Measurements from ENCODE around the gene ASIC2.

ASIC2 gene

GRCh38 chr17:33292981-33293867, at the start of gene ASIC2:
ASIC2 (minus strand) TSS chr17:33293295.
- no peak for DNase-seq (ENCODE audit: low read depth in 2 of 2)

- DNase-seq (ENCODE audit: low read depth in 2 of 2), result no peak
Measured at GRCh38 chr17:33342025-33342424, 48.9 kb upstream of the ASIC2 start.

GRCh38 chr17:33338242-33338641, 45.1 kb upstream of the ASIC2 start:
- DNase-seq (ENCODE audit: low read depth in 2 of 2), result no peak

DNA sequence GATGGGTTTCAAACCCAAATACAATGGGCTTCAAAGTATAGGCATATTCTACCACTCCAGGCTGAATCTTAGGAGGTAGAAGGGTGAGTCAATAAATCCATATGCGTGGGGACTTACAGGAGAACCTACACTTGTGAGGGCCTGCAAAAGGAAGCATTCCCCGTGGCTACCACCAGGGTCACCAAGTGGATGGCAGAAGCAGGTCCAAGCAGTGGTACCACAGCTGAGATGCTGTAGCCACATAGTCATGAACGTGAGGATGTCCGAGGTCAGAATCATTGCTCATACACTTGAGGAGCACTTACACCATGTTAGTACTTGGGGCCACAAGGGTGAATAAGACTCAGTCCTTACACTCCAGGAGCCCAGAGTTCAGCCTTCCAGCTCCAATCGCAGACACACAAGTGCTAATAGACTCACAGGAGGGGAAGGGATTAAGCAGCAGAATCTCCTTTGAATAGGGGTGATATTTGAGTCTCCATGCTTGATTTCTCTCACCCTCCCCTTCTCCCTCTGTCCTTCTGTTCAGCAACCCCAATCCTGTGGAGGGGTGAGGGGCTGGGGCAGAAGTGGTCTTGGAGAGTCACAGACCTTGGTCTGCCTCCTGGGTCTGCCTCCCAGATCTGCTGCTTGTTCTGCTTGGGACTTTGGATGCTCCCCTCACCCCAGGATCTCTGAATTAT, 42.5 kb upstream of the ASIC2 start:
- DNase-seq (ENCODE audit: low read depth in 2 of 2), result no peak

- no peak for DNase-seq (ENCODE audit: low read depth in 2 of 2)
Measured at GRCh38 chr17:33334703-33335102, 41.6 kb upstream of the ASIC2 start.

DNA sequence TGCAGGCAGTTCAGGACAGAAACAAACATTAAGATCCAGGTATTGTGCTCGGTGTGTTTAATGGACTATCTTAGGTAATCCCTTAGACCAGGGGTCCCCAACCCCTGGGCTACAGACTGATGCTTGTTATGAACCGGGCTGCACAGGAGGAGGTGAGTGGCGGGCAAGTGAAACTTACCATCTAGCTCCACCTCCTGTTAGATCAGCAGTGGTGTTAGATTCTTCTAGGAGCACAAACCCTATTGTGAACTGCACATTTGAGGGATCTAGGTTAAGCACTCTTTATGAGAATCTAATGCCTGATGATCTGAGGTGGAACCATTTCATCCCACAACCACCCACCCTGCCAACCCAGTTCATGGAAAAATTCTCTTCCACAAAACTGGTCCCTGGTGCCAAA, 37.8 kb upstream of the ASIC2 start:
- DNase-seq (ENCODE audit: low read depth in 2 of 2), result no peak

GRCh38 chr17:33328129-33328528, 35.0 kb upstream of the ASIC2 start:
- no peak for DNase-seq (ENCODE audit: low read depth in 2 of 2)

DNA sequence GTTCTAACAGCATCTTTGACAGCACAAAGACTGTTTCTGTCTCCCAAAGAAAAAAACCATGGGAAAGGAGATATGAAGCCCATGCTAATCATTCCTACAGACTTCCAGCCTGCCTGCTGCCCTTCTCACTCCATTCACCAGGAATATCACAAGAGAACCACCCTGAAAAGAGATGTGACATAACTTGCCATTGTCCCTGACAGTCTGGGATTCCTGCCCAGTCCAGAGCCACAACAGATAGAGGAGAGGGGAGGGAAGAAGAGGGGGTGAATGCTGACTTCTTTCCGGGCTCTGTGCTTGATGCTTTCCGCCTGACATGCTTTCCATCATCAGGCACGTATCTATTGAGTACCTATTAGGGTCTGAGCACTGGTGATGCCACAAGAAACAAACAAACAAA, 31.6 kb upstream of the ASIC2 start:
- DNase-seq (ENCODE audit: low read depth in 2 of 2), result no peak

DNA sequence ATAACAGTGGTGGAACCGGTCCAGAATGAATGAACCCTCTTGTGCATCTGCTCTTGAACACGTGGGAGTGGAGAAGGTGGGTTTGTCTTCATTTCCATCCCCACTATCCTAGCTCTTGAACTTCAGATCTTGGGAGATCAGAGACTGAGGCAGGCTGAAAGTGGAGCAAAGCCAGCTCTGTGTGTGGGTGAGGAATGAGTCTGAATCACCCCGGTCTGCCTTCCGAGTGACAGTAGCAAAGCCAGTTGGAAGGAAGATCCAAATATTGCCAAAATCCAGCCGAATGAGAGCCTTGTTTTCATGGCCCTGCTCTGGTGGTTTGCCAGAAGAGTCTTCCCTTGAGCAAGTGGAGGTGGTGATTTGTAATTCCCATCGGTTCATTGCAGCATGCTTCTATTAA, 29.0 kb upstream of the ASIC2 start:
- no peak for DNase-seq (ENCODE audit: low read depth in 2 of 2)

DNA sequence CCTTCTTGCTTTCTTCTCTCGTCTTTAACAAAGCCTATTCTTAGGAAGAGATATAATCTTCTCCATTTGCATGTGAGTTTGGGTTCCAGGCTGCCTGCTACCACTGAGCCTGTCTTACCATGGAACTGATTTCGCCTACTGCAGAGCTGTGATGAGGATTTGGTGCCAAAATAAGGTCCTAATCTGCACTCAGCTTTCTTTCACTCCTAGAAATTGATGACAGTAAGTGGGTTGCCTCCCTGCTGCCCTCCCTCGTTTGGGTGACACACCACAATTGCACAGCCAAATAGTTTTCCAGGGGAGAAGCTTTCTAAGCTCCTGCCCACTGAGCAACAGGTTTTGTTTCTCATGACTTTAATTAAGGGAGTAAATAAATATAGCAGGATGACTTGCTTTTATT, 25.1 kb upstream of the ASIC2 start:
- DNase-seq (ENCODE audit: low read depth in 2 of 2), result no peak

GRCh38 chr17:33316746-33317145, 23.7 kb upstream of the ASIC2 start:
- no peak for DNase-seq (ENCODE audit: low read depth in 2 of 2)

GRCh38 chr17:33310296-33310695, 17.2 kb upstream of the ASIC2 start:
- DNase-seq (ENCODE audit: low read depth in 2 of 2), result no peak

DNA sequence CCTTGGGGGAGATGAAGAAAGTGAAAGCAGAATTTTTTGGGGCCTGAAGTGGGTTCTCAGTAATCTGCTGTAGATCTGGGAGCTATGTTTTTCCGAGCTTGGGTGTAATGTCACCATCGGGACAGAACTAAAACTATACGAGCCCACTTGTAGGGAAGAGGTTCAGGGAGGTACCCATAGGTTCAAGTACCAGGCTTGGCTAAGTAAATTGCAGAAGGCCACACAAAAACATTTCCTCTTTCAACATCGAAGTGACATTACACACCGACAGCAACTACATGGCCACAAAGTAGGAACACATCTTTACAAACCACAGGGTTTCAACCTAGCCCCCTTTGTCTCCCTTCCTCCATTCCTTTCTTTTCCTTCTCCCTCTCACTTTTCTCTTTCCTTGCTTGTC, 10.2 kb upstream of the ASIC2 start:
- no peak for DNase-seq (ENCODE audit: low read depth in 2 of 2)

DNA sequence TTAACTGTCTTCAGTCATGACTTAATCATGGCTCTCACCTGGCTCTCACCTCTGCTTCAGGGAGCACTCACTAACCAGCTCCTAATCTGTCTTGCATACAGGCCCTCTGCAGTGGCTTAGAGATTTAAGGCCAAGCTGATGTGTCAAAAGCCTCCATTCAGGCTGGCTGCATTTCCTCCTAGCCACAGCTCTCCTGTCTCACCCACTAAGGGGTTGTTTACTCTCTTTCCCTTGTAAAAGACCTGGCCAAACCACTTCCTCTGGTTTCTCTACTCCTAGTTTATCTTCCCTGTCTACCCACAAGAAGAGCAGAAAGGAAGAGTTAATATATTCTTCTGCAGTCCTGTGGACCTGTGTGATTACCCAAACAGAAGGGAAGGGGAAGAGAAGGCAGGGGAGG, 9.3 kb upstream of the ASIC2 start:
- no peak for DNase-seq (ENCODE audit: low read depth in 2 of 2)

DNA sequence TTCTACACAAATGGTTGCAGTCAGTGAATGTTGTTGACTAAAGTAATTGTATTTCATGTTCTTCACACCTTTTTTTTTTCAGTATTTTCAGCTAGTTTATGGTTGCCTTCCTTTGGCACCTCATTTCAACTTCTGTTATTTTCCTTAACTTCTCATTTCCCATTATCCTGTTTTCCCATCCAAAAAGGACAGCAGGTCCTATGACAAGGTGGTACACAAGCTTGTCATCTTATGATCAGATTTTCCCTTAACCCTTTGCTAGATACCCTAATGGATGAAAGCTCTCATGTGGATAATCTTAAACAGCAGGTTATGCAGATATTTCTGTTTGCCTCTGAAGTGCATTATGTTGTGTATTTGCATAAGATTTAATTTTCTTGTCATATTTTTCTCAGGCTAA, 7.1 kb upstream of the ASIC2 start:
- DNase-seq (ENCODE audit: low read depth in 2 of 2), result no peak

DNA sequence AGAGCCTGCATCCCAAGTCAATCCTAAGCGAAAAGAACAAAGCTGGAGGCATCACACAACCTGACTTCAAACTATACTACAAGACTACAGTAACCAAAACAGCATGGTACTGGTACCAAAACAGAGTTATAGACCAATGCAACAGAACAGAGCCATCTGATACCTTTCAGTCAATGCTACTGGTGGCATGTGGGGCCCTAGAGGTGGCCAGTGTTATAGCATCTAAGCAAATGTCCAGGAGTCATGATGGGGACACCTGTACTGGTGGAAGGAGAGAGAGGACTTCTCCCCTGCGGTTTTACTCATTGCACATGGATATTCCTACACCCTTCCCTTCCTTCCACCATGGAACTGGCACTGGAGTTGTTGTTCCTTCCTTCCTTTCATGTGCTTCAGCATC, 6.0 kb upstream of the ASIC2 start:
- DNase-seq (ENCODE audit: low read depth in 2 of 2), result no peak

DNA sequence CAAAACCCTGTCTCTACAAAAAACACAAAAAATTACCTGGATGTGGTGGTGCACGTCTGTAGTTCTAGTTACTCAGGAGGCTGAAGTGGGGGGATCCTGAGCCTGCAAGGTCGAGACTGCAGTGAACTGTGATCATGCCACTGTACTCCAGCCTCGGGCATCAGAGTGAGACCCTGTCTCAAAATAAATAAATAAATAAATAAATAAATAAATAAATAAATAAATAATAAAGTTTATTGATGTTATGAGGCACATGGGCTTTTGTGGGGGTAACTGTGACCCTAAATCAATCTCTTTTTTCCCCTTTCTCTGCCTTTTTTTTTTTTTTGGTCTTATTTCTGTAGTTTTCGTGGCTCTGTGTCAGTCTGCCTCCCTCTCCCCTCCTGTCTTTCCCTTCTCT, 4.5 kb upstream of the ASIC2 start:
- DNase-seq (ENCODE audit: low read depth in 2 of 2), result no peak

DNA sequence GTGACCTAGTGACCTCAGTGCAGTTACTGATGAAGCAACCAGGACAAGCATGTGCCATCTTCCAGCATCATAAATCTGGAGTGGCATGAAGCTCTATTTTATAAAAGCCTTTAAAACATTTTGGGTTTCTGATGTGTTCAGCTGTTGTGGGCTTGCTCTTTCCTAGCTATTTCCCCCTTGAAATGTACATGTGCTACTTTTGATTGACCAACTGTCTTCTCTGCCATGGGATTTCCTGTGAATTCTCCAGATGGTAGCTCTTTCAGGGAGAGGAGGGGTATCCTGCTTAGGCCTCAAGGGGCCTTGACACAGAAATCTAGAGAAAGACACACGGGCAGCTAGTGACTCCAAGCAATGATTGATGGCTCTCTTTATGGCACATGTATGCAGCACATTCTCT, 1.9 kb upstream of the ASIC2 start:
- no peak for DNase-seq (ENCODE audit: low read depth in 2 of 2)

DNA sequence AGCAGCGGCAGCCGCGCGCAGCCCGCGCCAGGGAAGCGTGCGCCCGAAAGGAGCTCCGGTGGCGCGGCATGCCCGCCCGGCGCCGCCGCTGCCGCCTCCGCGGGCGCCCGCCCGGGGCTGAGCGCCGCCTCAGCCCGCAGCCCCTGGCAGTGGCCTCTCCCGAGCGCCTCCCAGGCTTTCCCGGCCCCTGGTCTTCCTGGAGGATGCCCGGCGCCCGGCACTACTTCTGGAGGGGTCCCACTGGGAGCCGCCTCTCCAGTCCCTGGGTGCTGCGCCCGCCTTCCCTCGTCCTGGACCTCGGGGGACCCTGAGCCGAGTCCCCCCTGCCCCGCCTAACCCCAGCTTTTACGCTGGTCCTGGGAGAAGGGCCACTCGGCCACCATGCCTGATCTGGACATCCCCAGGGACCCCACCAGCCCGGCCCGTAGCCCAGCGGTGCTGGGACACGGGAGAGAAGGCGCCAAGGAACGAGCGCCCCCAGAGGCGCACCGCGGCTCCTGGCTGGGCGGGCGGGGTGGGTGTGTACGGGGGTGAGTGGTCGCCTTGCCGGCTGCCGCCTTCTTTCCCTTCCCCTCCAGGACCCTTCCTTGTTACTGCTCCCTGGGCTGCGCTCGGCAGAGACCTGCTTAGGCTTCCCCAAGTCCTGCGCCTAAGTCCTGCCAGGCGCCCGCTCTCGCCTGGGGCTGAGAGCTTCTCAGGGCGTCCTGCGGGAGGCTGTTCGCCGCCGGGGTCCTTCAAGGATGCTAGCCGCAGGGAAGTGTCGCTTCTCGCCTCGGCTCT, 704 bp downstream of the ASIC2 start:
- no peak for DNase-seq (ENCODE audit: low read depth in 2 of 2)

GRCh38 chr17:33291248-33292200, 1.6 kb downstream of the ASIC2 start:
- no peak for DNase-seq (ENCODE audit: low read depth in 2 of 2)

DNA sequence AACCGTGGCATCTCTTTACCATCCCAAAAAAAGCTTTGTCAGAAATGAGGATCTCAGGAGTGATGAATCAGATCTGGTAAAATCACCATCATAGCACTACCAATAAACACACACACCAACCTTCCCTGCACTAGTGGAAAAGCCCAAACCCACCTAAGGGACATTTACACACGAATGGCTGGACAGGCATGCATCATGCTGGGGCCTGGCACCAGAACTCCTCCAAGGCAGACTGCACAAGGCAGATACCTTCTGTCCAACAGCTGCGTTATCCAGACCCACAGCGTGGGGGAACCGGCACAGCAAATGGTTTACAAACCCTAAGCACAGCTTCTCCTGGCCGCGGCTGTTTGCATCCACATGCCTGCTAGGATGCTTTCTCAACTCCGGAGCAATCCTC, 2.8 kb downstream of the ASIC2 start:
- no peak for DNase-seq (ENCODE audit: low read depth in 2 of 2)

Data from activated CD4-positive, alpha-beta T cell treated with anti-CD3 and anti-CD28 coated beads for 24 hours (primary cell).